Measurements from ENCODE around the gene MED29.
A peak's percentile ranks its signal among the peaks of the same experiment; 100 is the strongest.

The MED29 gene

GRCh38 chr19:39430675-39431593 is 39.8 kb downstream of the MED29 start:
- DNase-seq (ENCODE audit: low read depth), result peak; percentile 93

DNA sequence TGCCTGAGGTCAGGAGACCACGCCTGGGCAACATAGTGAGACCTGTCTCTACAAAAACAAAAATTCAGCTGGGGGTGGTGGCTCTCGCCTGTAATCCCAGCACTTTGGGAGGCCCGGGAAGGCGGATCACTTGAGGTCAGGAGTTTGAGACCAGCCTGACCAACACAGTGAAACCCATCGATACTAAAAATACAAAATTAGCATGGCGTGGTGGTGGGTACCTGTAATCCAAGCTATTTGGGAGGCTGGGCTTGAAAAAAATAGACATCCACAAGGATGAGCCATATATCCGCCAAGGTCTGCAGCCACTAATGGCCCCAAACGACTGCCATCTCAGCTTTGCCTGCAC is 41.5 kb downstream of the MED29 start:
- DNase-seq (ENCODE audit: low read depth), result no peak

DNA sequence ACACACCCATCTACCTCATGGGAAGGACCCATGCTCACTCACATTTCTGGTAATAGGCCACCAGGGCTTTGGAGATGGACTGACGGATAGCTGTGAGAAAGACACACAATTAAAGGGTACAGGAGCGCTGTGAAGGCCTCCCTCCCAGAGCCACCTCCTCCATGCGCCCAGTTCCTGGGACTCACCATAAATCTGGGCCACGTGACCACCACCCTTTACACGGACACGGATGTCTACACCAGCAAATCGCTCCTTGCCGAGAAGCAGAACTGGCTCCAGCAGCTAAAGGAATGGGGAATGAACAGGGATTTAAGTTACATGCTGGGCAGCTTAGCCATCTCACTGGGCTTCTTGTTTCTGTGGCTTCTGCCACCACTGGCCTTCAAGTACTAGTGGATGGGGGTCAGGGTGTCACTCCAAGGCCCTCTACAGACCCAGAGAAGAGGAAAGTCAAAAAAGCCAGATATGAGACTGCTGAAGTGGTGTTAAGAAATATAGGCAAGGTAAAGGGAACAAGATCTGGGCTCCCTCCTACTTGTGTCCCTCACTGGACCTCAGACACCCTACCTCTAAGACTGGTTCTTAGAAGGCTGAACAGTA is 42.4 kb downstream of the MED29 start:
- no peak for DNase-seq (ENCODE audit: low read depth)

DNA sequence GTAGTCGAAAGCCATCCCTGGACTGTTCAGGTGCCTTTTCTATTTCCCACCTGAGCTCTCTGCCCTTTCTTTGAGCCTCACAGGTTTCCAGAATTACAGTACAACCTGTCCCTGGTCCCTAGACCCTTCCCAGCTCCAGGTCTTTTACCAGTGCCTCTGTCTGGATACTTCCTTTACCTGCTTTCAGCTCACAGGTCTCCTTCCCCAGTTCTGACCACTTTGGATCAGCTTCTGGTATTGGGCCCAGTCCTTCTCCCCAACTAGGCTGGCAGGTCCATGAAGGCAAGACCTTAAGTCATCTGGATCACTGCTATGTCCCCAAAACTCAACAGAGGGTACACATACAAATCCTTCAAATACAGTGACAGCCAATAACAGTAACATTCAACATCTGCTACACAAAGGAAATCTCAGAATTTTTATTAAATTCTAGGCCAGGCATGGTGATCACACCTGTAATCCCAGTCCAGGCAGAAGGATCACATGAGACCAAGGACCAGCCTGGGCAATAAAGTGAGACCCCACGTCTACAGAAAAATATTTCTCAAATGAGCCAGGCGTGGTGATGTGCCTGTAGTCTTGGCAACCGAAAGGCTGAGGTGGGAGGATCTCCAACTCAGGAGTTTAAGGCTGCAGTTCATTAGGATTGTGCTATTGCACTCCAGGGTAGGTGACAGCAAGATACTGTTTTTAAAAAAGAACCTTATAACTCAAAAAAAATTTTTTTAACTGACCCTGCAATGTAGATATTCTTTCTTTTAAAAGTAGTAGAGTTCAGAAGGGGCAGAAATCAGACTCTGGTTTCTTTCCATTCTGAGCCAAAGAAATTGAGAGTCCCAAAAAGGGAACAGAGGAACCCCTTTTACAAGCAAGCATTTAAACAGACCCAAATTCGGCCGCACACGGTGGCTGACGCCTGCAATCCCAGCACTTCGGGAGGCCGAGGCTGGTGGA is 43.2 kb downstream of the MED29 start:
- DNase-seq (ENCODE audit: low read depth), result no peak

- DNase-seq (ENCODE audit: low read depth), result peak; percentile 98
Measured at GRCh38 chr19:39435499-39436349, 44.5 kb downstream of the MED29 start, which contains the start of gene RPS16. RPS16 (minus strand) TSS chr19:39435949; CDS start chr19:39435895, 54 bp downstream.

GRCh38 chr19:39436350-39436716 is 45.2 kb downstream of the MED29 start:
- DNase-seq (ENCODE audit: low read depth), result no peak

DNA sequence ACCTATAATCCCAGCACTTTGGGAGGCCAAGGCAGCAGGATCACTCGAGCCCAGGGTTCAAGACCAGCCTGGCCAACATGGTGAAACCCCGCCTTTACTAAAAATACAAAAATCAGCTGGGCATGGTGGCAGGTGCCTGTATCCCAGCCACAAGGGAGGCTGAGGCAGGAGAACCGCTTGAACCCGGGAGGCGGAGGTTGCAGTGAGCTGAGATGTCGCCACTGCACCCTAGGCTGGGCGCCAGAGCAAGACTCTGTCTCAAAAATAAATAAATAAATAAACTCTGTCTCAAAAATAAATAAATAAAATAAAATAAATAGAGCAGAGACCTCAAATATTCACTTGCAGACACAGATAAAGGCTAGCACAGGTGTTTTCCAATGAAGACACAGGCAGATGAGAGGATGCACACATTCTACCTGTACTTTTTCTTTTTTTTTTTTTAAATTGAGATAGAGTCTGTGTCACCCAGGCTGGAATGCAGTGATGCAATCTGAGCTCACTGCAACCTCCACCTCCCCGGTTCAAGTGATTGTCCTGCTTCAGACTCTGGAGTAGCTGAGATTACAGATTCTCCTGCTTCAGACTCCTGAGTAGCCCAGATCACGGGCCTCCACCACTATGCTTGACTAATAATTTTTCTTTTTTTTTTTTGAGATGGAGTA is 47.2 kb downstream of the MED29 start:
- DNase-seq (ENCODE audit: low read depth), result no peak

DNA sequence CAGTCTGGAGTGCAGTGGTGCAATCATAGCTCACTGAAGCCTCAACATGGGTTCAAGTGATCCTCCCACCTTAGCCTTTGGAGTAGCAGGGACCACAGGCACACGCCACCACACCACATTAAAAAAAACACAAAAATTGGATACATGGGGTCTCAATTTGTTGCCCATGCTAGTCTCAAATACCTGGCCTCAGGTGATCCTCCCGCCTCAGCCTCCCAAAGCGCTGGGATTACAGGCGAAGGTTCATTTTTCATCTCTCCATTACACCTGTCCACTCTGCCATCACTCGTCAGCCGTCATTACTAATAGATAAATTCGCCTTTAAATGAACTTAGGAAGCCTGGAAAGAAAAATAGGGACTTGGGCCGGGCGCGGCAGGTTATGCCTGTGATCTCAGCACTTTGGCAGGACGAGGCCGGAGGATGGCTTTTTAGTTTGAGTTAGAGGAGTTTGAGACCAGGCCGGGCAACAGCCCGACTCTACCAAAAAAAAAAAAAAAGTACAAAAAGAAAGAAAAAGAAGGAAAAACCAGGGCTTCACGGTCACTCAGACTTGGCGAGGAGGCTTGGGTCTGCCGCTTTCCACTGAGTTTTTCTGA is 53.5 kb downstream of the MED29 start:
- DNase-seq (ENCODE audit: low read depth), result no peak

GRCh38 chr19:39445196-39446111 is 54.3 kb downstream of the MED29 start, which contains the start of gene SUPT5H:
SUPT5H (plus strand) TSS chr19:39445582; CDS start chr19:39445891, 309 bp downstream.
- peak; percentile 98 for DNase-seq (ENCODE audit: low read depth)

GRCh38 chr19:39446365-39447084 is 55.3 kb downstream of the MED29 start:
- no peak for DNase-seq (ENCODE audit: low read depth)

GRCh38 chr19:39448271-39448670 is 57.1 kb downstream of the MED29 start:
- no peak for DNase-seq (ENCODE audit: low read depth)

- DNase-seq (ENCODE audit: low read depth), result no peak
Measured at GRCh38 chr19:39449116-39449797, 58.1 kb downstream of the MED29 start.
